Cerebellar nuclear complex (tissue), 1 donor: Measurements from ENCODE around the gene BAG5.

ENCODE experiments used
- DNase-seq, 2 experiments: peaks; one replicate each; lab custom pipeline; 2025; lab: John Stamatoyannopoulos, UW

The BAG5 gene

GRCh38 chr14:103509864-103510723, 52.4 kb downstream of the BAG5 start:
- DNase-seq: no peak

DNA sequence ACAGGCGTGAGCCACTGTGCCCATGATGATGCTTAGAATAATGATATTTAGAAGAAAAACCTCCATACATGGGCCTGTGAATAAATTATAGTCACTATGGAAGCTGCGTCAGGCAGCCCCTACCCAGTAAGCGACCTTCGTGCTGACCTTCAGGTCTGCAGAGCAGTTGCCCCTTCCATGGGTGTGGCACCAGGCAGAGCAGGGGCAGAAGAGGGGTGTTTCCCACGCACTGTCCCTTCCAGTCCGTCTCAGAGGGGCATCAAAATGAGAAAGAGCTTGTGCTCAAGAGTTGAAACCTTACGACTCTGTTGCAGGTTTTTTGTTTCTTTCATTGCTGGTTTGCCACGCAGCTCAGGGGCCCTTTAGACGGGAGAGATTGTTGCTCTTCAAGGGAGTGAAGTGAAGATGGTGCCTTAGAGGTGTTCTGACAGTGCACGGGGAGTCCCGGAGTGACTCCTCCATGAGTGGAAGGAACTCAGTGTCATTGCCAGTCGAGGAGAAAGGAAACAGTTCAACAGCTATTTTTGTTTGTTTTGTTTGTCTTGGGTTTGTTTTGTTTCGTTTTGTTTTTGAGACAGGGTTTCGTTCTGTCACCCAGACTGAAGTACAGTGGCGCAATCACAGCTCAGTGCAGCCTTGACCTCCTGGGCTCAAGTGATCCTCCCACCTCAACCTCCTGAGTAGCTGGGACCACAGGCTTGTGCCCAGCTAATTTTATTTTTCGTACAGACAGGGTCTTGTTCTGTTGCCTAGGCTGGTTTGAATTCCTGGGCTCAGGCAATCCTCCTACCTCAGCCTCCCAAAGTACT, 53.7 kb downstream of the BAG5 start:
- no peak for DNase-seq

DNA sequence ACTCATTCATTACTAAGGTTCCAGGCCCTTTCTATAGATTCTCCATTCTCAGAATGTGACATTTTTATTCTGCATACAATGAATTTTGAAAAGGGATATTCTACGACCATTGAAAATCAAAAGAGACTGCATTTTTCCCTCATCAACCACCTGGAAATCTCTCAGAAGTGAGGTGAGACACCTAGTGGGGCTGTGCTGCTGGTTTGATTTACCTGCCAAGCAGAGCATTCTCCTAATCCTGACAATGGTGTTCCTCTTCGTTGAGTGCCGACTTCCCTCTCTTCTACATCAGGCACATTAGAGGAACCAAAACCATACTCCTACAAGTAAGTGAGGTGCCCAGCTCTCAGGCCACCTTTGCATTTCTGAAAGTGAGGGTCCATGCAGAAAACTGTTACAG, 54.7 kb downstream of the BAG5 start:
- no peak for DNase-seq
